GM18907 (cell line): ENCODE measurements around the gene LCE1E.

Source experiments
- ATAC-seq: cut with Tn5 transposase; IDR thresholded peaks from one replicate; pipeline ENCODE4 v1.9.1; 2021; ENCODE audit warnings: mild to moderate bottlenecking, moderate library complexity; ENCODE audit not compliant: unreplicated experiment

Gene LCE1E

DNA sequence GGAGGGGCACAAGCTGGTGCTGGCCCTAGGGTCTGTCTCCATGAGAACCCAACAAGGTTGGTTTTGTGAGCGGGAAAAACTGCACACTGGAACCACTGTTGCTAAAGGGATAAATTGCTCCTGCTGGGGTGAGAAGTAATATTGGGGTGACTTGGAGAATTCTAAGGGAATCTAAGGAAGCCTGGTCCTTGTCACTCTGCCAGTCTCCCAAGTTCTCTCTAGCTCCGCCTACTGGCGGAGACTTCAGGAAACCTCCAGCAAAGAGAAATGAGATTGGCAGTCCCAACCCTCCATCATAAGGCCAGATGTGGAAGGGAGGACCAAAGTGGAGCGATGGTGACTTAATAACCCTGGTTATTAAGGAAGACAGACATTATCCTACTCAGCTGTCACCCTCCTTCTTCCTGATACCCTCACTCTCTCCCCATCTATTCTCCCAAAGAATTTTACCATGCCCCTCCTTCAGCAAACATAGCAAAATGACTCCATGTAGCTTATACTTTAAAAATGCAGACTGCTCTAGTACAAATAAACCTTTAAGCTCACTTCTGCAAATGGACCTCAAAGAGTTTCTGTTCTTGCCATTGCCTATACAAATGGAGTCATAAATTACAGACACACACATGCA, 8.4 kb upstream of the LCE1E start:
- ATAC-seq = no peak

DNA sequence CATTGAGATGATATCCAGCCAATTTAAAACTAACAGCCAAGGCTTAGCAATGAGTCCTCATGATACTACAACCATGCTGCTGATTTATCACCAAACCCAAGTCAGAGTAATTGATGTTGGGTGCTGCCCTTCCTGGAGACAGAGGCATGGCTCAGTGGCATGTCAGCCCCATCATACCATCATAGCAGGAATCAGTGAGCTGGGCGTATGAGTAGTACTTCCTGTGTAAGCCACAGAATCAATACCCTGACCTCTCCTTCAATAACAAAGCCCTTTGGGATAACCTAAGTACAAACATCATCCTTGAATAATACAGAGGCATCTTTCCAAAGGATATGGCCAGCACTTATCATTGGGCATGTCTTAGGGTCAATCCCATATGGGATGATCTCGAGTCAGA, 3.0 kb upstream of the LCE1E start:
- no peak for ATAC-seq

- ATAC-seq = no peak
These were observed 9.6 kb downstream of the LCE1E start for GRCh38 chr1:152795686-152796085.

DNA sequence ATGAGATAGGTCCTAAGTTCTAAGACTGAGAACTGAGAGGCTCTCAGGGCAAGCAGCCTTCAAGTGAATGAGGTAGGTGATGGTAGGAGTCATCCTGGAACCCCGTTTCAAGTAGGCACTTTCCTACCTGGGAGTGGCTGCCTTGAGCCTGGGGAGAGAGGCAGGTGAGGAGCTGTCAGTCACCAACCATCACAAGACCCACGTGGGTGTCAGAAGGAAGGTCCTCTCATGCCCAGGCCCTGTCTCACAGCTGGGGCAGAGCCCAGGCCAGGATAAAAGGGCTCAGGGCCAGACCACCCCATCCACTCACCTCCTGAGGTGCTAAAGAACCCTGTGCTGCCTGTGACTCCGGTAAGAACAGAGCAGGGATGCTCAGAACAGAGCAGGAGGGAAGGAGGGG, 10.4 kb downstream of the LCE1E start, which contains the start of gene LCE1D:
Gene LCE1D, plus strand, starts transcription at position 301 of the 400 bp plus-strand sequence. CDS start 1,074 bp downstream, outside the sequence.
- no peak for ATAC-seq

DNA sequence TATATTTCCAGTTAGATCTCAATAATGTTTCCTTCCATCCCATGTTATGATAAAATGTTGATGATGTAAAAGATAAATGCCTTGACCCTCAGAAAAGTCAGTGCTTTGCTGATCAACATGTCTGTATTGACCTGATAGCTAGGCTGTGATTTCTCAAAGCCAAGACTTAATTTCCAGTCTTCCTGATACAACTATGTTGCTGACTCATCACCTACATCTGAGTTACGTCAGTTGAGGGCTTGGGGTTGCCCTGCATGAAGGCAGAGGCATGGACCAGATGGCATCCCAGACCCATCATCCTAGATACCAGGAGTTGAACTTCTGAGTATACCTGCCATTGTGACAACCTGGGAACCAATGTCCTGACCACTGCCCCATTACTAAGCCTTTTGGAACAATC, 15.3 kb downstream of the LCE1E start:
- no peak for ATAC-seq

- ATAC-seq = no peak
These were observed 20.5 kb downstream of the LCE1E start, which contains the start of gene LCE1C for GRCh38 chr1:152806576-152806975. Gene LCE1C (minus strand): TSS chr1:152806651. CDS start chr1:152805478, 1,173 bp downstream.

- ATAC-seq = no peak
These were observed 25.0 kb downstream of the LCE1E start for GRCh38 chr1:152811050-152811449.

DNA sequence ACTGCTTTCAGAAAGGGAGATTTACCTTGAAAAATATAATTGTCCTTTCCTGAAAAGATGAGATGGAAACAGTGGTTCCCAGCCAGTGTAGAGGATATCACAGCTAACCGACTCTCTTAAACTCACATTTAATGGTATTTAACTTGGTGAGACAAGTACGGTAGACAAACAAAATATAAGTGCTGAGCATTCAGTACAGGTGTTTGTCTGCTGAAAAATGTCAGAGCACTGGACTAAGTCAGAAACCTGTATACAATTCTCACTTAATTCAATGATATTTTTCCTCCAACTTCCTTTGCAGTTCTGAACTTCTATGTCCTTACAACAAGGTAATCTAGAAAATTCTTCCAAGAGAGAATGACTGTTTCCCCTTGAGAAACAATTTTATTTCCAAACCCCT, 25.6 kb downstream of the LCE1E start, which contains the start of gene LCE1B:
Gene LCE1B, plus strand, starts transcription at position 301 of the 400 bp plus-strand sequence. CDS start 476 bp downstream, outside the sequence.
- ATAC-seq = no peak

DNA sequence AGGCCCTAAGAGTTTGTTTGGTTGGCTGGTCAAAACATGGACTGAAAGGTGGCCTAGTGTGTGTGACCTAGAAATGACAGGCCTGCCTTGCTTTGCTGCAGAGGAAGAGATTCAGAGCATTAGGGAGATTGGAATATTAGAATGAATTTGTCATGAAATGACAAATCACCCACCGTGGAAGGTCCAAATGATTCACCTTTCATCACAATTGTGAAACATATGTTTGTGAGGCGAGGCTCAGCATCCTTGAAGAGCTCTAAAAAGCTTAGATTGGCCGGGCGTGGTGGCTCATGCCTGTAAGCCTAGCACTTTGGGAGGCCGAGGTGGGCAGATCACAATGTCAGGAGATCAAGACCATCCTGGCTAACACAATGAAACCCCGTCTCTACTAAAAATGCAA, 31.3 kb downstream of the LCE1E start:
- no peak for ATAC-seq

DNA sequence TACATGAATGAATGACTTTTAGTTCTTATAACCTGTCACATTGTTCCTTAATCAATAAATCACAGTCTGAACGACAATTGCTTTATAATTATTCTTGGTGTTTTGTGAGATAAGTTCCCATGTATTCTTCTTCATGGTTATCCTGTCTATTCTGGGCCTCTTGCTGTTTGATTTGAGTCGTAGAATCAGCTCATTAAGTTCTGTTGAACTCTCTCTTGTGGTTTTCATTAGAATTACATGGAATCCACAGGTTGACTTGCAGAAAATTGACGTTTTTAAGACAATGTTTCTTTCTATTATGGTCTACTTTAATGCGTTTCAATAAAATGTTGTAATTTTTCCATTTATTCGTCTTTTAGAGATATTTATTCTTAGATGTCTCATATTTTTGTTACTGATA, 37.2 kb downstream of the LCE1E start:
- no peak for ATAC-seq

DNA sequence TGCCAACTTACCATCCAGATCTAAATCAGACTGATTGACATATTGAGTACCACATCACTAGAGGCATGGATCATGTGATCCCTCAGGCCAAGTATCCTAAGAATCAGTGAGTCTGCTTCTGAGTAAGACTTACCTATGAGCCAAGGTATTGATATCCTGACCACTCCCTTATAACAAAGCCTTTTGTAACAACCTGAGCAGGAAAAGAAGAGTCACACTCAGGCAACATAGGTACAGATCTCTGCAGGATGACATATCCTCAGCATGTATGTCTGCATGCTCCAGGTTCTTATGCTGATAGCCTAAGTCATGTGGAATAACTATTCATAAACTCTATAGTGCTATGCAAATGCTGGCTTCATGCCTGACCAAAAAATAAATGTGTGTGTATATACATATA, 38.9 kb downstream of the LCE1E start:
- no peak for ATAC-seq

DNA sequence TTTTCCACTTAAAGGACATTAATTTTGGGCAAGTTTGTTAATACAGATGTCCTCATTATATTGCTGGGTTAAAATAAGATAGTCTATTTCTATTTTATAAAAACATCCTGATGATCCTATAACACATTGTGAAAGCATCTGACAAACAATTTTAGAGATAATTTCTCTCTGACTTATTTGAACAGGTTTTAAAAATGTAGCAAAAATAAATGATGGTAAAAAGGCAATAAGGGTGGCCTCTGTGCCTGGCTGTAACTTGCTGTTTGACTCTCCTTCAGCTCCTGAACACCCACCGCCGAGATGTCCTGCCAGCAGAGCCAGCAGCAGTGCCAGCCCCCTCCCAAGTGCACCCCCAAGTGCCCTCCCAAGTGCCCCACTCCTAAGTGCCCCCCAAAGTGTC, 41.1 kb downstream of the LCE1E start, which contains the start of gene LCE1A:
Gene LCE1A, plus strand, starts transcription at position 301 of the 400 bp plus-strand sequence. Its CDS starts 0 bp downstream, at position 301.
- no peak for ATAC-seq

GRCh38 chr1:152836870-152837269, 50.8 kb downstream of the LCE1E start:
- ATAC-seq = no peak
